HG03097 (cell line): ENCODE results near the gene ADRA2A.

Experiments used
- ATAC-seq: cut with Tn5 transposase; IDR thresholded peaks from one replicate; pipeline ENCODE4 v1.9.1; 2021; ENCODE audit not compliant: unreplicated experiment, low FRiP score

Gene ADRA2A

GRCh38 chr10:111082102-111082975 lies 5.5 kb downstream of the ADRA2A start:
- no peak for ATAC-seq

- no peak for ATAC-seq
Measured at GRCh38 chr10:111083222-111084095, 6.6 kb downstream of the ADRA2A start.

- ATAC-seq: no peak
Measured at GRCh38 chr10:111084366-111085255, 7.8 kb downstream of the ADRA2A start.

- no peak for ATAC-seq
Measured at GRCh38 chr10:111085690-111086353, 9.0 kb downstream of the ADRA2A start.

GRCh38 chr10:111086574-111086973 lies 9.7 kb downstream of the ADRA2A start:
- no peak for ATAC-seq

GRCh38 chr10:111087331-111087756 lies 10.5 kb downstream of the ADRA2A start:
- ATAC-seq: no peak

- ATAC-seq: no peak
Measured at GRCh38 chr10:111087968-111088505, 11.2 kb downstream of the ADRA2A start.

- ATAC-seq: no peak
Measured at GRCh38 chr10:111089293-111089692, 12.5 kb downstream of the ADRA2A start.

GRCh38 chr10:111091833-111092232 lies 15.0 kb downstream of the ADRA2A start:
- ATAC-seq: no peak

- ATAC-seq: no peak
Measured at GRCh38 chr10:111093741-111094380, 17.0 kb downstream of the ADRA2A start.

- no peak for ATAC-seq
Measured at GRCh38 chr10:111098679-111099437, 22.0 kb downstream of the ADRA2A start.

- no peak for ATAC-seq
Measured at GRCh38 chr10:111100198-111100597, 23.4 kb downstream of the ADRA2A start.

GRCh38 chr10:111101796-111102195 lies 25.0 kb downstream of the ADRA2A start:
- no peak for ATAC-seq

- no peak for ATAC-seq
Measured at GRCh38 chr10:111102359-111102837, 25.6 kb downstream of the ADRA2A start.

GRCh38 chr10:111103196-111103840 lies 26.5 kb downstream of the ADRA2A start:
- ATAC-seq: no peak

GRCh38 chr10:111104811-111105210 lies 28.0 kb downstream of the ADRA2A start:
- ATAC-seq: no peak

- ATAC-seq: no peak
Measured at GRCh38 chr10:111106081-111106480, 29.3 kb downstream of the ADRA2A start.

GRCh38 chr10:111107023-111107422 lies 30.2 kb downstream of the ADRA2A start:
- no peak for ATAC-seq
